K562 (cell line): ENCODE measurements around the gene PTOV1. TPM values are rescaled to one million over a fixed set of nuclear protein-coding genes. Genes with fewer than 3 reads are reported as not detected.

Experiments used
- CBFA2T2 ChIP-seq: fragments of 450-650 bp; conservative IDR thresholded peaks from 2 replicates; pipeline ENCODE4 v1.6.1; 2017; ENCODE audit warnings: mild to moderate bottlenecking
- DIDO1 ChIP-seq: fragments of 450-650 bp; IDR thresholded peaks from 2 replicates; pipeline ENCODE4 v1.6.1; 2016; ENCODE audit warnings: low read depth, missing biosample characterization, missing genetic modification characterization
- DMBX1 ChIP-seq: fragments of 250-450 bp; sonication (Bioruptor Pico); IDR thresholded peaks from 2 replicates; pipeline ENCODE4 v1.8.0; 2022; ENCODE audit warnings: inconsistent platforms, mild to moderate bottlenecking, moderate library complexity, borderline replicate concordance
- DNMT1 ChIP-seq: fragments of 450-650 bp; IDR thresholded peaks from 2 replicates; pipeline ENCODE4 v1.6.1; 2016; ENCODE audit warnings: antibody characterized with exemption, mild to moderate bottlenecking
- HDAC3 ChIP-seq: fragments of 450-650 bp; IDR thresholded peaks from 2 replicates; pipeline ENCODE4 v1.6.1; 2018; ENCODE audit warnings: borderline replicate concordance, mild to moderate bottlenecking, moderate library complexity; ENCODE audit not compliant: partially characterized antibody
- HMG20A ChIP-seq: fragments of 450-650 bp; formaldehyde crosslinking; conservative IDR thresholded peaks from 2 replicates; pipeline ENCODE4 v1.4.0; 2020; ENCODE audit warnings: mild to moderate bottlenecking, mixed read lengths
- JUN ChIP-seq, 2 experiments: sonication (generic) in 1 of 2; formaldehyde crosslinking in 1 of 2; IDR thresholded peaks; 2 replicates each; pipeline versions ENCODE4 v1.6.1 to v1.8.0; 2012 to 2022; ENCODE audit warnings: borderline replicate concordance in 2 of 2, mild to moderate bottlenecking in 2 of 2, improper control_type of control experiment in 1 of 2, low read depth in 1 of 2, low read length in 1 of 2, missing genetic modification reagents in 1 of 2
- MIER1 ChIP-seq: fragments of 450-650 bp; IDR thresholded peaks from 2 replicates; pipeline ENCODE4 v1.6.1; 2016; ENCODE audit warnings: antibody characterized with exemption, mild to moderate bottlenecking, low read depth
- NFE2L1 ChIP-seq: fragments of 450-650 bp; IDR thresholded peaks from 2 replicates; pipeline ENCODE4 v1.6.1; 2016; ENCODE audit warnings: missing genetic modification characterization, low read depth, mild to moderate bottlenecking, missing compliant biosample characterization, moderate library complexity, borderline replicate concordance
- NFYB ChIP-seq: IDR thresholded peaks from 2 replicates; pipeline ENCODE4 v1.6.1; 2011; ENCODE audit warnings: mild to moderate bottlenecking, moderate library complexity; ENCODE audit not compliant: insufficient read length; ENCODE audit errors: extremely low read depth
- NR1H2 ChIP-seq: sonication (generic); formaldehyde crosslinking; IDR thresholded peaks from 2 replicates; pipeline ENCODE4 v1.4.0; 2020; ENCODE audit warnings: mild to moderate bottlenecking, missing genetic modification reagents
- PML ChIP-seq: IDR thresholded peaks from 2 replicates; pipeline ENCODE4 v1.6.1; 2012; ENCODE audit warnings: low read length, inconsistent platforms
- RAD51 ChIP-seq: fragments of 450-650 bp; IDR thresholded peaks from 2 replicates; pipeline ENCODE4 v1.7.1; 2016; ENCODE audit warnings: low read depth, mild to moderate bottlenecking, borderline replicate concordance
- RHOXF2B ChIP-seq: fragments of 250-450 bp; sonication (Bioruptor Pico); conservative IDR thresholded peaks from 2 replicates; pipeline ENCODE4 v1.5.1; 2021
- SMARCB1 ChIP-seq: IDR thresholded peaks from 2 replicates; pipeline ENCODE4 v1.6.1; 2011; ENCODE audit warnings: improper control_type of control experiment, low read depth; ENCODE audit not compliant: insufficient read length
- TFAP4 ChIP-seq: sonication (generic); formaldehyde crosslinking; IDR thresholded peaks from 2 replicates; pipeline ENCODE4 v1.8.0; 2022; ENCODE audit warnings: missing genetic modification reagents, mild to moderate bottlenecking, moderate library complexity, borderline replicate concordance
- ZNF24 ChIP-seq: fragments of 450-650 bp; IDR thresholded peaks from 2 replicates; pipeline ENCODE4 v1.6.1; 2016
- ZNF511 ChIP-seq: sonication (generic); formaldehyde crosslinking; IDR thresholded peaks from 2 replicates; pipeline ENCODE4 v1.8.0; 2022; ENCODE audit warnings: mild to moderate bottlenecking, missing genetic modification reagents
- polyA plus RNA-seq, 8 experiments: library from polyadenylated mRNA; depleted of rRNA in 4 of 8; stranded (reverse) in 5 of 8; unstranded in 3 of 8; fragments of >200 nt; fragmentation: Nextera tagmentation in 2 of 8; fragmentation: Illumina TruSeq in 1 of 8; extraction: Ambion mirVana in 2 of 8; extraction: Trizol in 1 of 8; gene quantifications; 2 replicates each; pipeline versions ENCODE4 v1.2.1 to v1.2.3, GENCODE V29; 2011 to 2014; ENCODE audit warnings: inconsistent platforms in 1 of 8, missing spikeins in 1 of 8
- total RNA-seq, 7 experiments: library from RNA; depleted of rRNA in 6 of 7; stranded (reverse); fragments of >200 nt in 6 of 7; fragmentation: Illumina TruSeq in 2 of 7; extraction: Trizol in 2 of 7; gene quantifications; 2 replicates each; pipeline versions ENCODE4 v1.2.1 to v1.2.3, GENCODE V29; 2011 to 2021; ENCODE audit warnings: low replicate concordance in 1 of 7
- TF ChIP-seq, protein P1 (sequence below): fragments of 250-450 bp; sonication (Bioruptor Pico); IDR thresholded peaks from 2 replicates; pipeline ENCODE4 v1.4.0; 2020
- TF ChIP-seq, protein P2 (sequence below): fragments of 250-450 bp; sonication (Bioruptor Pico); IDR thresholded peaks from 2 replicates; pipeline ENCODE4 v1.8.0; 2022; ENCODE audit warnings: moderate library complexity, mild to moderate bottlenecking, inconsistent platforms

PTOV1 gene
- total and polyA plus RNA-seq, 9 of the 15 experiments (the other 6 are each of a cell fraction or from before 2014, with no cell fraction given), result 4.9 to 169 (median 43.5) TPM

- TF ChIP-seq, protein P1, sequence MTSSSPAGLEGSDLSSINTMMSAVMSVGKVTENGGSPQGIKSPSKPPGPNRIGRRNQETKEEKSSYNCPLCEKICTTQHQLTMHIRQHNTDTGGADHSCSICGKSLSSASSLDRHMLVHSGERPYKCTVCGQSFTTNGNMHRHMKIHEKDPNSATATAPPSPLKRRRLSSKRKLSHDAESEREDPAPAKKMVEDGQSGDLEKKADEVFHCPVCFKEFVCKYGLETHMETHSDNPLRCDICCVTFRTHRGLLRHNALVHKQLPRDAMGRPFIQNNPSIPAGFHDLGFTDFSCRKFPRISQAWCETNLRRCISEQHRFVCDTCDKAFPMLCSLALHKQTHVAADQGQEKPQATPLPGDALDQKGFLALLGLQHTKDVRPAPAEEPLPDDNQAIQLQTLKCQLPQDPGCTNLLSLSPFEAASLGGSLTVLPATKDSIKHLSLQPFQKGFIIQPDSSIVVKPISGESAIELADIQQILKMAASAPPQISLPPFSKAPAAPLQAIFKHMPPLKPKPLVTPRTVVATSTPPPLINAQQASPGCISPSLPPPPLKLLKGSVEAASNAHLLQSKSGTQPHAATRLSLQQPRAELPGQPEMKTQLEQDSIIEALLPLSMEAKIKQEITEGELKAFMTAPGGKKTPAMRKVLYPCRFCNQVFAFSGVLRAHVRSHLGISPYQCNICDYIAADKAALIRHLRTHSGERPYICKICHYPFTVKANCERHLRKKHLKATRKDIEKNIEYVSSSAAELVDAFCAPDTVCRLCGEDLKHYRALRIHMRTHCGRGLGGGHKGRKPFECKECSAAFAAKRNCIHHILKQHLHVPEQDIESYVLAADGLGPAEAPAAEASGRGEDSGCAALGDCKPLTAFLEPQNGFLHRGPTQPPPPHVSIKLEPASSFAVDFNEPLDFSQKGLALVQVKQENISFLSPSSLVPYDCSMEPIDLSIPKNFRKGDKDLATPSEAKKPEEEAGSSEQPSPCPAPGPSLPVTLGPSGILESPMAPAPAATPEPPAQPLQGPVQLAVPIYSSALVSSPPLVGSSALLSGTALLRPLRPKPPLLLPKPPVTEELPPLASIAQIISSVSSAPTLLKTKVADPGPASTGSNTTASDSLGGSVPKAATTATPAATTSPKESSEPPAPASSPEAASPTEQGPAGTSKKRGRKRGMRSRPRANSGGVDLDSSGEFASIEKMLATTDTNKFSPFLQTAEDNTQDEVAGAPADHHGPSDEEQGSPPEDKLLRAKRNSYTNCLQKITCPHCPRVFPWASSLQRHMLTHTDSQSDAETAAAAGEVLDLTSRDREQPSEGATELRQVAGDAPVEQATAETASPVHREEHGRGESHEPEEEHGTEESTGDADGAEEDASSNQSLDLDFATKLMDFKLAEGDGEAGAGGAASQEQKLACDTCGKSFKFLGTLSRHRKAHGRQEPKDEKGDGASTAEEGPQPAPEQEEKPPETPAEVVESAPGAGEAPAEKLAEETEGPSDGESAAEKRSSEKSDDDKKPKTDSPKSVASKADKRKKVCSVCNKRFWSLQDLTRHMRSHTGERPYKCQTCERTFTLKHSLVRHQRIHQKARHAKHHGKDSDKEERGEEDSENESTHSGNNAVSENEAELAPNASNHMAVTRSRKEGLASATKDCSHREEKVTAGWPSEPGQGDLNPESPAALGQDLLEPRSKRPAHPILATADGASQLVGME (CRISPR knock-in tag), result no peak
- TF ChIP-seq NFYB, result peak; percentile 64
- no peak for TF ChIP-seq RHOXF2B (CRISPR knock-in tag)
- TF ChIP-seq ZNF511 (CRISPR knock-in tag), result no peak
- TF ChIP-seq DIDO1, result no peak
- TF ChIP-seq PML, result no peak
- TF ChIP-seq HDAC3, result no peak
- no peak for TF ChIP-seq CBFA2T2
- TF ChIP-seq, protein P2, sequence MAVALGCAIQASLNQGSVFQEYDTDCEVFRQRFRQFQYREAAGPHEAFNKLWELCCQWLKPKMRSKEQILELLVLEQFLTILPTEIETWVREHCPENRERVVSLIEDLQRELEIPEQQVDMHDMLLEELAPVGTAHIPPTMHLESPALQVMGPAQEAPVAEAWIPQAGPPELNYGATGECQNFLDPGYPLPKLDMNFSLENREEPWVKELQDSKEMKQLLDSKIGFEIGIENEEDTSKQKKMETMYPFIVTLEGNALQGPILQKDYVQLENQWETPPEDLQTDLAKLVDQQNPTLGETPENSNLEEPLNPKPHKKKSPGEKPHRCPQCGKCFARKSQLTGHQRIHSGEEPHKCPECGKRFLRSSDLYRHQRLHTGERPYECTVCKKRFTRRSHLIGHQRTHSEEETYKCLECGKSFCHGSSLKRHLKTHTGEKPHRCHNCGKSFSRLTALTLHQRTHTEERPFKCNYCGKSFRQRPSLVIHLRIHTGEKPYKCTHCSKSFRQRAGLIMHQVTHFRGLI (CRISPR knock-in tag), result no peak
- TF ChIP-seq ZNF24, result no peak
- TF ChIP-seq TFAP4 (CRISPR knock-in tag), result no peak
- no peak for TF ChIP-seq DMBX1 (CRISPR knock-in tag)
- TF ChIP-seq DNMT1, result no peak
- no peak for TF ChIP-seq SMARCB1
- TF ChIP-seq RAD51, result peak; percentile 36; the same call in 1 of the 2 replicates
- TF ChIP-seq MIER1, result no peak
- TF ChIP-seq NR1H2, result no peak
- TF ChIP-seq HMG20A, result no peak
- no peak for TF ChIP-seq JUN (IDR thresholded peaks at IDR 0.05; ENCODE audit: borderline replicate concordance, low read depth, low read length)
- TF ChIP-seq JUN (CRISPR knock-in tag; IDR thresholded peaks at IDR 0.05; ENCODE audit: borderline replicate concordance), result no peak
- no peak for TF ChIP-seq NFE2L1
These were observed 30.9 kb downstream of the PTOV1 start (continued) for GRCh38 chr19:49881672-49882394.
